Measurements from ENCODE around the gene DISP3. TPM values are rescaled to one million over a fixed set of nuclear protein-coding genes. Genes with fewer than 3 reads are reported as not detected.
A peak's percentile ranks its signal among the peaks of the same experiment; 100 is the strongest.

DISP3 gene
- total and polyA plus RNA-seq, 3 donors from 2014 or later: 6.8 to 8.8 (median 7.3) TPM

- no peak for DNase-seq
- Histone ChIP-seq H3K4me1 (peaks cover 4% of the 10 kb centered on the region), H3K4me3 (no peak overlapping the region), H3K27ac (no peak overlapping the region), H3K9me3 (no peaks in the 10 kb centered on the region), H3K27me3 (no peaks in the 10 kb centered on the region), H3K36me3 (ENCODE audit: low read depth, missing control alignments) (no peaks in the 10 kb centered on the region)
- WGBS, 2 donors: 64 to 68% methylated on average over 5 of the region's 5 CpGs
- intact Hi-C loops (cut with DNase I; ENCODE audit: low total_unique reads): no loop called here
- TF ChIP-seq POLR2A (IDR thresholded peaks at IDR 0.05): no peak
- no peak for TF ChIP-seq CTCF (IDR thresholded peaks at IDR 0.05)
These were observed 4.1 kb upstream of the DISP3 start for GRCh38 chr1:11474826-11475225.

- no peaks in the 10 kb centered on the region for H3K36me3 ChIP-seq (ENCODE audit: low read depth, missing control alignments)
- no peak overlapping the region for H3K4me3 ChIP-seq
- no peak overlapping the region for H3K27ac ChIP-seq
- 73 to 84% methylated on average over 4 of the region's 4 CpGs for WGBS, 2 donors
- TF ChIP-seq CTCF (IDR thresholded peaks at IDR 0.05) (no peak), POLR2A (IDR thresholded peaks at IDR 0.05) (no peak)
- peaks cover 4% of the 10 kb centered on the region for H3K4me1 ChIP-seq
- no peaks in the 10 kb centered on the region for H3K9me3 ChIP-seq
- H3K27me3 ChIP-seq: no peaks in the 10 kb centered on the region
- no peak for DNase-seq
- intact Hi-C loops (cut with DNase I; ENCODE audit: low total_unique reads): no loop called here
These were observed 3.2 kb upstream of the DISP3 start for GRCh38 chr1:11475748-11476147.

GRCh38 chr1:11479375-11479979 lies 522 bp downstream of the DISP3 start:
- Histone ChIP-seq H3K27ac (no peak overlapping the region), H3K4me1 (peaks cover 4% of the 10 kb centered on the region), H3K4me3 (peak overlapping the region; percentile 45 to 61), H3K36me3 (ENCODE audit: low read depth, missing control alignments) (no peaks in the 10 kb centered on the region), H3K27me3 (no peaks in the 10 kb centered on the region), H3K9me3 (no peaks in the 10 kb centered on the region)
- DNase-seq: no peak
- 2 to 3% methylated on average over 12 to 52 of the region's 52 CpGs for WGBS, 2 donors
- no peak for TF ChIP-seq POLR2A (IDR thresholded peaks at IDR 0.05)
- no peak for TF ChIP-seq CTCF (IDR thresholded peaks at IDR 0.05)
- intact Hi-C loops (cut with DNase I; ENCODE audit: low total_unique reads): no loop called here

GRCh38 chr1:11481019-11481418 lies 2.1 kb downstream of the DISP3 start:
- Histone ChIP-seq H3K4me1 (peaks cover 4% of the 10 kb centered on the region), H3K4me3 (no peak overlapping the region), H3K9me3 (no peaks in the 10 kb centered on the region), H3K36me3 (ENCODE audit: low read depth, missing control alignments) (no peaks in the 10 kb centered on the region), H3K27me3 (no peaks in the 10 kb centered on the region), H3K27ac (no peak overlapping the region)
- 29 to 38% methylated on average over 4 of the region's 4 CpGs for WGBS, 2 donors
- no peak for DNase-seq
- intact Hi-C loops (cut with DNase I; ENCODE audit: low total_unique reads): no loop called here
- TF ChIP-seq POLR2A (IDR thresholded peaks at IDR 0.05): no peak
- TF ChIP-seq CTCF (IDR thresholded peaks at IDR 0.05): no peak

- Histone ChIP-seq H3K36me3 (ENCODE audit: low read depth, missing control alignments) (no peaks in the 10 kb centered on the region), H3K27me3 (no peaks in the 10 kb centered on the region), H3K9me3 (no peaks in the 10 kb centered on the region), H3K4me3 (no peak overlapping the region), H3K27ac (no peak overlapping the region), H3K4me1 (peaks cover 4% of the 10 kb centered on the region)
- TF ChIP-seq POLR2A (IDR thresholded peaks at IDR 0.05): no peak
- no peak for TF ChIP-seq CTCF (IDR thresholded peaks at IDR 0.05)
- DNase-seq: no peak
- intact Hi-C loops (cut with DNase I; ENCODE audit: low total_unique reads): no loop called here
These were observed 3.2 kb downstream of the DISP3 start for GRCh38 chr1:11482198-11482597.
